ENCODE data around the gene AGO1.
"Not testable (repeated sequence)": the region's sequence is repeated elsewhere in the genome, so short reads cannot be mapped to it uniquely, and the experiment has no call there.

AGO1 gene

DNA sequence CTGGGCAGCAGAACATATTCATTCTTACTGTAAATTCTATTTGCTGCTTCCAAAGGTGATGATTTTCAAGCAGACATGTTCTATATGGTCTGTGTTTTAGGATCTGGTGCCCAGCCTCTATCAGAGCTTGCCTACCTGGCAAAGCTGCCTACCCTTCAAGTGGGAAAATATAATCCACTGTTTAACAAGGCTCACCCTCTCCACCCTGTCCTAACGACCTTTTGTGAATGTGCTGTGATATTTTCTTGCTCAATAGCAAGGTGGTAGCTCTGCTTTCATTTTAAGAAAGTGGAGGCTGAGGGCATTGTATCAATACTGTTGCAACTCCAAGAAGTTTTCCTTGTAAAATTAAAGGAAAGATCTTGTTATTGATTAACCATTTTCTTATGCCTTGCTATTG lies 26.0 kb upstream of the AGO1 start:
- TF ChIP-seq, protein P1, sequence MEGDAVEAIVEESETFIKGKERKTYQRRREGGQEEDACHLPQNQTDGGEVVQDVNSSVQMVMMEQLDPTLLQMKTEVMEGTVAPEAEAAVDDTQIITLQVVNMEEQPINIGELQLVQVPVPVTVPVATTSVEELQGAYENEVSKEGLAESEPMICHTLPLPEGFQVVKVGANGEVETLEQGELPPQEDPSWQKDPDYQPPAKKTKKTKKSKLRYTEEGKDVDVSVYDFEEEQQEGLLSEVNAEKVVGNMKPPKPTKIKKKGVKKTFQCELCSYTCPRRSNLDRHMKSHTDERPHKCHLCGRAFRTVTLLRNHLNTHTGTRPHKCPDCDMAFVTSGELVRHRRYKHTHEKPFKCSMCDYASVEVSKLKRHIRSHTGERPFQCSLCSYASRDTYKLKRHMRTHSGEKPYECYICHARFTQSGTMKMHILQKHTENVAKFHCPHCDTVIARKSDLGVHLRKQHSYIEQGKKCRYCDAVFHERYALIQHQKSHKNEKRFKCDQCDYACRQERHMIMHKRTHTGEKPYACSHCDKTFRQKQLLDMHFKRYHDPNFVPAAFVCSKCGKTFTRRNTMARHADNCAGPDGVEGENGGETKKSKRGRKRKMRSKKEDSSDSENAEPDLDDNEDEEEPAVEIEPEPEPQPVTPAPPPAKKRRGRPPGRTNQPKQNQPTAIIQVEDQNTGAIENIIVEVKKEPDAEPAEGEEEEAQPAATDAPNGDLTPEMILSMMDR (IDR thresholded peaks at IDR 0.05; ENCODE audit: low read depth, low read length) = no peak
- no peak overlapping the region for H3K4me3 ChIP-seq (ENCODE audit: low read depth, low read length)

DNA sequence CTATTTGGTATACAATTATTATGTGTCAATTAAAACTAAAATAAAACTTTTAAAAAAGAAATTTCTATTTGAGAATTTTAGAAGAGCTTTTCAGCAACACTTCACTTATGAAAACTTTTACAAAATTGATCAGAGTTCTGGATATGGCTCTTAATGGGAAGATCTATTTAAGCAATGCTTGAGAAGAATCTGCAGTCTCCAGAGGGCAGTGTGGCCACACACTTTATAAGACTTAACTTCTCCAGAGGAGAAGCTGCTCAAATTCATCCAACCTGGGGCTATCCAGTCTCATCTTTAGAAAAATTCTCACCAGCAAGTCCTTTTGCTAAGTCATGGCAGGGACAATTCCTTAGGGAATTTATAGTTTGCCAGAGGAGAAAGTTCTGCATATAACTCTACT lies 25.2 kb upstream of the AGO1 start:
- TF ChIP-seq, protein P1 (IDR thresholded peaks at IDR 0.05; ENCODE audit: low read depth, low read length) = no peak
- H3K4me3 ChIP-seq (ENCODE audit: low read depth, low read length) = no peak overlapping the region

DNA sequence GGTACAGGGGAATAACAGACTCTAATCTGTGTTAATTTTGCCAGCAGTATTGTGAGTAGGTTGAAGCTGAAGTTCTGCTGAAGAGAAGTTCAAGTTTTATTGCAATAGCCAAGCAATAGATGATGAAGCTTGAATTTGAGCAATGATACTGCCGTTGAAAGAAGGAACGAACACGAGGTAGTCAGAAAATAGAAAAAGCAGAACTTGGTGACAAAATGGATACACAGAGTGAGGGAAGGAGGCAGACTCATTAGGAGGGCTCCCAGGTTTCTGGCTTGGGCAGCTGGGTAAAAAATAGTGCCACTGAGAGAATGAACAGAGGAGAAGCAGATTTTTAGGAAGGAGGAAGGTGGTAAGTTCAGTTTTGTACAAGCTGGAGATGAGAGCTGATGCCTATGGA lies 22.3 kb upstream of the AGO1 start:
- TF ChIP-seq, protein P1 (IDR thresholded peaks at IDR 0.05; ENCODE audit: low read depth, low read length) = no peak

DNA sequence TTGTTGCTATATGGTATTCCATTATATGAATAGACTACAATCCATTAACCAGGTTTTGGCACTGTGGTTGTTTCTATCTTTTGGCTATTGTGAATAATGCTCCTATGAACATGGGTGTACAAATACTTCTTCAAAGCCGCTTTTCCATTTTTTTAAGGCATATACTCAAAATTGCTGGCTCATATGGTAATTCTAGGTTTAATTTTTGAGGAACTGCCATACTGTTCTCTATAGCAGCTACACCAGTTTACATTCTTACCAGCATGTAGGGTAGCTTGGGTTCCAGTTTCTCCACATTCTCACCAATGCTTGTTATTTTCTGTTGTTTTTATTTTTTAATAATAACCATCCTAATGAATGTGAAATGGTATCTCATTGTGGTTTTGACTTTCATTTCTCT lies 19.9 kb upstream of the AGO1 start:
- H3K4me3 ChIP-seq (ENCODE audit: low read depth, low read length) = no peak overlapping the region
- TF ChIP-seq, protein P1 (IDR thresholded peaks at IDR 0.05; ENCODE audit: low read depth, low read length) = no peak

More for the DNA sequence above, 22.3 kb upstream of the AGO1 start:
- H3K4me3 ChIP-seq (ENCODE audit: low read depth, low read length) = no peak overlapping the region

DNA sequence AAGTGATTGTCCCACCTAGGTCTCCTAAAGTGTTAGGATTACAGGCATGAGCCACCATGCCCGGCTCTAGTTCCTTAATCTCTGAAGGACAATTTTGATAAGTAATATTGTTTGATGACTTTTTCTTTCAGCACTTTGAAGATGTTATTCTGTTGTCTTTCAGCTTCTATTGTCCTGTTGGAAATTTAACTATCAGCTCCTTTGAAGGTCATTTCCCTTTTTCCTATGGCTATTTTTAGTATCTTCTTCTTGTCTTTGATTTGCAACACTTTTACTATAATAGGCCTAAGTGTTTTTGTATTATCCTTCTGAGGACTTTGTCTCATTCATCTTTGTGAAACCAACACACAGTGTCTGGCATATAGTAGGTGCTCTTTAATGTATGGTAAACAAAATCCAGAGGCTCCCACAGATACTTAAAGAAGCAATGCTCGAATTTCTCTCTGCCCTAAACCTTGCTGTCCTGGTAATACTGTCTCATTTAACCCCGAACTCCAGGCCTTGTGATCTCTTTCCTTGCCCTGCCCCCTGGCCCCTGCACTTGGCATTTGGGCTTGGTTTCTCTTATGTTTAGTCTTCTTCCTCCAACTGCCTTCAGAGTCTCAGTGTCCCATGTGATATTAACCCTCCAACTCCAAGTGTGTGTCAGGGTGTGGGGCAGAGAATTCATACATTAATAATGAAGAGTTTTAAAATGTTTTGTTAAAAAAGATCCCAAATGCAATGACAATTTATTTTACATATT lies 19.0 kb upstream of the AGO1 start:
- H3K4me3 ChIP-seq (ENCODE audit: low read depth, low read length) = no peak overlapping the region
- TF ChIP-seq, protein P1 (IDR thresholded peaks at IDR 0.05; ENCODE audit: low read depth, low read length) = no peak

DNA sequence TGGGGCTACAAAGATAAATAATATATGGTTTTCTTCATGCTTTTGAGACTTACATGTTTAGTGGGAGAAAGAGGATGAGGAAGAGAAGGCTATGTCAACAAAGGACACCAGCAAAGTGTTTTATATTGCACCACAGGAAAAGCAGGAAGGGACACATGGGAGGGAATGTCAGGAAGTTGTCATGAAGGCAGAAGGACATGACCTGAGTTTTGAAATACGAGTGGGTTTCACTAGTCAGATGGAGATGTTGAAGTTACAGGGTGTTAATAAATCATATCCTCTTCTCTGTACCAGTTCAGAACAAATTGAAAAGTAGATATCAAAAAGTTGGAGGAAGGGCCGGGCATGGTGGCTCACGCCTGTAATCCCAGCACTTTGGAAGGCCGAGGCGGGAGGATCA lies 18.2 kb upstream of the AGO1 start:
- no peak overlapping the region for H3K4me3 ChIP-seq (ENCODE audit: low read depth, low read length)

DNA sequence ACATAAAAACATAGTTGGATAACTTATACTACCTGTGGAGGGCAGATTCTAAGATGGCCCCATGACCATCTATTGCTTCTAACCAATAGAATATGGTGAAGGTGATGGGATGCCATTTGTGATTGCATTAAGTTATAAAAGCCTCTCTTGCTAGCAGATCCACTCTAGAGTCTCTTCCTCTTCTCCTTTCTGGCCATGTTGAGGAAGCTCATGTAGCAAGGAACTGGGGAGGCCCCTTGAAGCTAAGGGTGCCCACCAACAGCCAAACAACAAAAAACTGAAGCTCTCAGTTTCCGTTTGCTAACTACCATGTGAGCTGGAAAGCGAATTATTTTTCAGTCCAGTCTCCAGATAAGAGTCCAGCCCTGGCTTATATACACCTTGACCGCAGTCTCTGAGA lies 16.0 kb upstream of the AGO1 start:
- TF ChIP-seq, protein P1 (IDR thresholded peaks at IDR 0.05; ENCODE audit: low read depth, low read length) = no peak
- H3K4me3 ChIP-seq (ENCODE audit: low read depth, low read length) = no peak overlapping the region

More for the DNA sequence above, 18.2 kb upstream of the AGO1 start:
- TF ChIP-seq, protein P1 (IDR thresholded peaks at IDR 0.05; ENCODE audit: low read depth, low read length) = no peak

DNA sequence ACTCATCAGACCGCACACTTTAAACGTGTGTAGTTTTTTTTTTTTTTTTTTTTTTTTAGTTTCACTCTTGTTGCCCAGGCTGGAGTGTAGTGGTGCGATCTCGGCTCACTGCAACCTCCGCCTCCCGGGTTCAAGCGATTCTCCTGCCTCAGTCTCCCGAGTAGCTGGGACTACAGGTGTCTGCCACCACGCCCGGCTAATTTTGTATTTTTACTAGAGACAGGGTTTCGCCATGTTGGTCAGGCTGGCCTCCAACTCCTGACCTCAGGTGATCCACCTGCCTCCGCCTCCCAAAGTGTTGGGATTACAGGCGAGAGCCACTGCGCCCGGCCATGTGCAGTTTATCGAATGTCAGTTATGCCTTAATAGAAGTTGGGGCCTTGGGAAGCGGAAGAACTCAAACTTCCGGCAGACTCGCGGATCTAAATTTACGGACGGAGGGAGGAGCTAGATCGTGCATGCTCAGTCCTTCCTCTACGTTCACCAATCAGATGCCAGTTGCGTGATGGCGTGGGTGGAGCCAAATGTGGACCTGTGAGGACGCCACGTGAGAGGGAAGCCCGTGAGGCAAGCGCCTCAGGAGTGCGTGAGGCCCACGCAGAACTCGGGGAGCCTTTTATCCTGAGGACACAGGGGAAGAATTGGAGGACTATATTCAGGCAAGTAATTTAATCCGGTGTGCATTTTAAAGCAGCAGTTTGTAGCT lies 13.6 kb upstream of the AGO1 start:
- not testable (repeated sequence) for H3K4me3 ChIP-seq (ENCODE audit: low read depth, low read length)
